Endothelial cell of umbilical vein (primary cell): ENCODE results near the gene IL12A. TPM values are rescaled to one million over a fixed set of nuclear protein-coding genes. Genes with fewer than 3 reads are reported as not detected.

Experiments used
- BruUV-seq: library from RNA; stranded (reverse); fragments of 400-500 nt; replicated peaks from 2 replicates; lab custom pipeline; 2021; lab: Mats Ljungman, UMichigan
- CTCF ChIA-PET: fragments of 300-600, 350-600 bp; sonication (Branson Sonifier 250); formaldehyde crosslinking; loops from one replicate; lab custom pipeline; 2021; ENCODE audit warnings: antibody characterized with exemption, inconsistent platforms; lab: Charles Lee
- POLR2A ChIA-PET: fragments of 300-600, 350-600 bp; sonication (Branson Sonifier 250); formaldehyde crosslinking; loops from one replicate; lab custom pipeline; 2021; ENCODE audit warnings: antibody characterized with exemption, inconsistent platforms; lab: Charles Lee
- DNase-seq: peaks from one replicate; pipeline ENCODE4 v3.0.0-alpha.2; 2011; ENCODE audit warnings: low read depth, low spot score
- FAIRE-seq: peaks from 2 replicates; lab custom pipeline; 2011; peaks lifted over from hg19 to GRCh38; lab: Jason Lieb, UNC
- H2AFZ ChIP-seq: 2 replicates; pipeline ENCODE4 v1.6.0; 2012; ENCODE audit warnings: low read depth, low read length, control low read depth, inconsistent platforms
- H3K27ac ChIP-seq: 2 replicates; pipeline ENCODE4 v1.5.1; 2011; ENCODE audit warnings: low read depth, mild to moderate bottlenecking, control low read depth, low read length, moderate library complexity; ENCODE audit not compliant: insufficient read depth
- H3K27me3 ChIP-seq, 2 experiments: 2 replicates each; pipeline versions ENCODE4 v1.6.0 to v1.6.1; 2011; ENCODE audit warnings: low read length in 2 of 2, mixed read lengths in 1 of 2; ENCODE audit not compliant: control insufficient read depth in 2 of 2, insufficient read depth in 2 of 2
- H3K36me3 ChIP-seq, 2 experiments: 2 replicates in 1 of 2; 3 replicates in 1 of 2; pipeline ENCODE4 v1.5.1; 2011; ENCODE audit warnings: low read length in 2 of 2, mild to moderate bottlenecking in 1 of 2, moderate library complexity in 1 of 2; ENCODE audit not compliant: control insufficient read depth in 2 of 2, insufficient read depth in 2 of 2; ENCODE audit errors: extremely low read depth in 1 of 2
- H3K4me1 ChIP-seq: 3 replicates; pipeline ENCODE4 v1.5.1; 2011; ENCODE audit warnings: mild to moderate bottlenecking, low read length; ENCODE audit not compliant: control insufficient read depth, insufficient read depth; ENCODE audit errors: extremely low read depth
- H3K4me2 ChIP-seq: 2 replicates; pipeline ENCODE4 v1.6.1; 2011; ENCODE audit warnings: low read length, control low read depth, mixed read lengths; ENCODE audit not compliant: insufficient read depth
- H3K4me3 ChIP-seq, 3 experiments: fragments of 200-600 bp in 1 of 3; sonication (generic), shearing (Covaris generic) in 1 of 3; replicated peaks in 1 of 3; 2 replicates each; pipeline ENCODE4 v1.5.1; 2011 to 2016; ENCODE audit warnings: control low read depth in 3 of 3, low read length in 3 of 3, mild to moderate bottlenecking in 2 of 3, inconsistent platforms in 1 of 3, low read depth in 1 of 3, moderate library complexity in 1 of 3; ENCODE audit not compliant: insufficient read depth in 1 of 3
- H3K79me2 ChIP-seq: 2 replicates; pipeline ENCODE4 v1.6.0; 2012; ENCODE audit warnings: low read length, inconsistent platforms; ENCODE audit not compliant: control insufficient read depth, insufficient read depth
- H3K9ac ChIP-seq: replicated peaks from 2 replicates; pipeline ENCODE3; 2011; ENCODE audit warnings: low read length, control low read depth; ENCODE audit not compliant: insufficient read depth; ENCODE audit errors: extremely low read depth
- H3K9me1 ChIP-seq: replicated peaks from 3 replicates; pipeline ENCODE4 v1.6.0; 2011; ENCODE audit warnings: mild to moderate bottlenecking, low read length; ENCODE audit not compliant: control insufficient read depth, insufficient read depth; ENCODE audit errors: extremely low read depth
- H3K9me3 ChIP-seq: replicated peaks from 2 replicates; pipeline ENCODE4 v1.5.1; 2012; ENCODE audit warnings: low read length, inconsistent platforms; ENCODE audit not compliant: control insufficient read depth, insufficient read depth
- H4K20me1 ChIP-seq: replicated peaks from 2 replicates; pipeline ENCODE3; 2011; ENCODE audit warnings: mild to moderate bottlenecking, low read length; ENCODE audit not compliant: control insufficient read depth, insufficient read depth; ENCODE audit errors: extremely low read depth
- EZH2 ChIP-seq: IDR thresholded peaks from 2 replicates; pipeline ENCODE4 v1.6.1; 2012; ENCODE audit warnings: borderline replicate concordance, low read depth, mild to moderate bottlenecking, moderate library complexity, low read length, inconsistent platforms; ENCODE audit not compliant: severe bottlenecking
- FOS ChIP-seq: IDR thresholded peaks from 2 replicates; pipeline ENCODE4 v1.6.1; 2011; ENCODE audit warnings: mild to moderate bottlenecking, low read length, moderate library complexity, borderline replicate concordance; ENCODE audit not compliant: insufficient read depth
- GATA2 ChIP-seq: IDR thresholded peaks from 2 replicates; pipeline ENCODE4 v1.7.0; 2011; ENCODE audit warnings: low read depth, mild to moderate bottlenecking, moderate library complexity, mixed read lengths, low read length; ENCODE audit not compliant: insufficient read length, insufficient read depth
- JUN ChIP-seq: IDR thresholded peaks from 2 replicates; pipeline ENCODE4 v1.6.1; 2011; ENCODE audit warnings: borderline replicate concordance, low read depth; ENCODE audit not compliant: insufficient read length, insufficient read depth
- MYC ChIP-seq: IDR thresholded peaks from one replicate; pipeline ENCODE4 v1.6.1; 2011; ENCODE audit warnings: mild to moderate bottlenecking, low read depth, low read length
- POLR2A ChIP-seq: IDR thresholded peaks from 2 replicates; pipeline ENCODE4 v1.6.1; 2012; ENCODE audit warnings: low read depth, mild to moderate bottlenecking, control low read depth, low read length
- POLR2AphosphoS5 ChIP-seq: IDR thresholded peaks from 2 replicates; pipeline ENCODE4 v1.6.1; 2012; ENCODE audit warnings: low read depth, mild to moderate bottlenecking, control low read depth, low read length, moderate library complexity; ENCODE audit not compliant: insufficient read depth
- dilution Hi-C: fragments of 300-500 bp; cut with MboI; formaldehyde crosslinking; loops from one replicate; pipeline ENCODE4 v1.15.0; 2019; ENCODE audit warnings: low sequenced_read_pairs; ENCODE audit not compliant: extremely low pct_ligation_motif_present
- intact Hi-C: fragments of 100-400 bp; cut with micrococcal nuclease; formaldehyde crosslinking; loops from one replicate; pipeline ENCODE4 v1.10.0; 2022
- polyA plus RNA-seq, 4 experiments: library from polyadenylated mRNA; depleted of rRNA in 3 of 4; stranded (reverse) in 3 of 4; unstranded in 1 of 4; fragments of >200 nt; gene quantifications; 2 replicates each; pipeline versions ENCODE4 v1.2.1 to v1.2.3, GENCODE V29; 2011 to 2012; ENCODE audit warnings: missing spikeins in 1 of 4
- total RNA-seq: library from RNA; stranded (reverse); gene quantifications from 2 replicates; pipeline ENCODE4 v1.2.3, GENCODE V29; 2021
- TF ChIP-seq, protein P1 (sequence below): IDR thresholded peaks from 2 replicates; pipeline ENCODE4 v1.6.1; 2011; ENCODE audit not compliant: insufficient read depth, insufficient read length
- TF ChIP-seq, protein P2 (sequence below), 2 donors: IDR thresholded peaks; 1 replicate in 1 of 2; 2 replicates in 1 of 2; pipeline ENCODE4 v1.5.1; 2011; ENCODE audit warnings: low read length in 2 of 2, mild to moderate bottlenecking in 2 of 2, moderate library complexity in 2 of 2, control low read depth in 1 of 2, inconsistent platforms in 1 of 2, low read depth in 1 of 2; ENCODE audit not compliant: insufficient read depth in 1 of 2; ENCODE audit errors: extremely low read depth in 1 of 2

The IL12A gene
- total and polyA plus RNA-seq, 2 donors (not counting 3 experiments of a cell fraction or from before 2014, with no cell fraction given), result 1.6 to 1.7 TPM

DNA sequence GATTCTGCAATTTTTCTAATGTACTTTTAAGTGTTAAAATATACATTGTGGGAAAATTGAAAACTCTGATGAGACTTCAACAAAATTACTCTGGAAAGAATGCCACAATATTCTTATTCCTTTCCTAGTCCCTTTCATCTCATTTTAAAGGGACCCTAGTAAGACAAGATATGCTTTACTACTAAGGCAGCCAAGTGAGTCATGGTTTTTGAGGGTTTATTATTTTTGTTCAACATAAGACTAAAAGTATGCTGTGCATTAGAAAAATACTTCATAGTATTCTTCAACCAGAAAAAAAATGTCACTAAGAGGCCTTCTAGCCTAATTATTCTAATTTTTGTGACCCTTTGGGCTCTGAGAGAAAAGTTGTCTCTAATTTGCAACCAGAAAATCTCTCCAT is 7.4 kb downstream of the IL12A start:
- no TSS peak for BruUV-seq
- POLR2A ChIA-PET, result no interaction called here
- no peak overlapping the region for H2AFZ ChIP-seq
- H3K9me1 ChIP-seq, result no peaks in the 10 kb centered on the region
- H3K9ac ChIP-seq, result no peak overlapping the region
- H3K27me3 ChIP-seq, result no peaks in the 10 kb centered on the region
- no peaks in the 10 kb centered on the region for H3K79me2 ChIP-seq
- FAIRE-seq, result no peak
- H4K20me1 ChIP-seq, result no peaks in the 10 kb centered on the region
- dilution Hi-C loops (no loop called here), intact Hi-C loops (no loop called here)
- H3K4me1 ChIP-seq, result peaks cover 7% of the 10 kb centered on the region
- no peaks in the 10 kb centered on the region for H3K36me3 ChIP-seq
- H3K4me3 ChIP-seq, result no peak overlapping the region
- no peaks in the 10 kb centered on the region for H3K9me3 ChIP-seq
- CTCF ChIA-PET, result interaction anchor here (0.7 to 12.0 kb wide), 5 partner anchors 5 to 167 kb away, joined by 3 to 182 read pairs (median 6); partner anchors contain the start of gene IL12A
- TF ChIP-seq POLR2A, result no peak
- TF ChIP-seq, protein P1, sequence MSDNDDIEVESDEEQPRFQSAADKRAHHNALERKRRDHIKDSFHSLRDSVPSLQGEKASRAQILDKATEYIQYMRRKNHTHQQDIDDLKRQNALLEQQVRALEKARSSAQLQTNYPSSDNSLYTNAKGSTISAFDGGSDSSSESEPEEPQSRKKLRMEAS, result no peak
- TF ChIP-seq, protein P2, sequence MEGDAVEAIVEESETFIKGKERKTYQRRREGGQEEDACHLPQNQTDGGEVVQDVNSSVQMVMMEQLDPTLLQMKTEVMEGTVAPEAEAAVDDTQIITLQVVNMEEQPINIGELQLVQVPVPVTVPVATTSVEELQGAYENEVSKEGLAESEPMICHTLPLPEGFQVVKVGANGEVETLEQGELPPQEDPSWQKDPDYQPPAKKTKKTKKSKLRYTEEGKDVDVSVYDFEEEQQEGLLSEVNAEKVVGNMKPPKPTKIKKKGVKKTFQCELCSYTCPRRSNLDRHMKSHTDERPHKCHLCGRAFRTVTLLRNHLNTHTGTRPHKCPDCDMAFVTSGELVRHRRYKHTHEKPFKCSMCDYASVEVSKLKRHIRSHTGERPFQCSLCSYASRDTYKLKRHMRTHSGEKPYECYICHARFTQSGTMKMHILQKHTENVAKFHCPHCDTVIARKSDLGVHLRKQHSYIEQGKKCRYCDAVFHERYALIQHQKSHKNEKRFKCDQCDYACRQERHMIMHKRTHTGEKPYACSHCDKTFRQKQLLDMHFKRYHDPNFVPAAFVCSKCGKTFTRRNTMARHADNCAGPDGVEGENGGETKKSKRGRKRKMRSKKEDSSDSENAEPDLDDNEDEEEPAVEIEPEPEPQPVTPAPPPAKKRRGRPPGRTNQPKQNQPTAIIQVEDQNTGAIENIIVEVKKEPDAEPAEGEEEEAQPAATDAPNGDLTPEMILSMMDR (IDR thresholded peaks at IDR 0.05; ENCODE audit: extremely low read depth in 1 of 2, insufficient read depth in 1 of 2, low read depth in 1 of 2, low read length in 2 of 2), result no peak
- no peak for TF ChIP-seq POLR2AphosphoS5
- no peak for TF ChIP-seq EZH2
- TF ChIP-seq MYC, result no peak
- no peak for TF ChIP-seq GATA2
- TF ChIP-seq JUN, result no peak
- TF ChIP-seq FOS, result no peak
- no peak for DNase-seq
- H3K27ac ChIP-seq, result no peak overlapping the region
- H3K4me2 ChIP-seq, result no peak overlapping the region
